ENCODE measurements around the gene B3GALT5.

B3GALT5 gene

DNA sequence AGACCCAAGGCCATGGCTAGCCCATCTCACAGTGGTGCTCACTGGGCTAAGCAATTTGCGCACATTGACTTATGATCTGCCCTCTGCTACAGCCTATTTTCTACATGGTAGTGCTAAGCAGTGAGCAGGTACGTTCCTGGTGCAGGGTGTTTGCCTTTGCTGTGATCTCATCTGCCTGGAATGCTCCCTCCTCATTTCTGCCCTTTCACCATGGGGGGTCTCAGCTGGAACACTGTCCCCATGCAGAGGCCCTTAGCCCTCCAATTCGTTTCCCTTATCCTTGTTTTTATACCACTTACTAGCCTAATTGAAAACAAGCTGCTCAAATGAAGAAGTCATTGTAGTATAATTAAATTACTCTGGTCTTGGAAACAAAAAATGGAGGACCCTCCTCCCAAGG, 2.0 kb upstream of the B3GALT5 start:
- no peak for DNase-seq

DNA sequence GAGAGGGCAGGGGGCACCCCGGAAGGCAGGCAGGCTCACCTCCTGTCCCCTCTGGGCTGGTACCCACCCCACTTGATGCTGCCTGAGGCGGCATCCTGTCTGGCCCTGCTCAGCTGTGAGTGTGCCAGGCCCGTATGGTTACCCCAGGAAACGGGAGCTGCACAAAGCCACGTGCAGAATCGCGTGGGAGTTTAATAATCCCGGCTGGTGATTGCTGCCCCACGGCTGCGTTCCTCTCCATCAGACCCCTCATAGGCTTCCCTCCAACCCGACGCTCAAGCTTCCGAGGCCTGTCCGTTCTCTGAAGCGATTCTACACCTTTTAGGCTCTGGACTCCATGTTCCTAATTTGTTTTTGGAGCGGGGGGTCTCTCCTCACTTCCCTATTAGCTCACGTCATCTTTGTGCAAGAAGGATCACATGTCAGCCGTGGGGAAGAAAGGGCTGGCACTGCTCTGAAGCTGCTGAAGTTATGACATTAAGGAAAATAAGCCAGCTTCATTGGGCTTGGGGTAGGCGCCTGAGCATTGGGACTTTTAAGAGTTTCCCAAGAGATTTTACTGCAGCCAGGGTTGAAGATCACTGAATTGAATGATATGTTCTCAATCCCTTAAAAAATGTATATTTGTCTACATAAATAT, 1.1 kb upstream of the B3GALT5 start:
- DNase-seq: no peak

DNA sequence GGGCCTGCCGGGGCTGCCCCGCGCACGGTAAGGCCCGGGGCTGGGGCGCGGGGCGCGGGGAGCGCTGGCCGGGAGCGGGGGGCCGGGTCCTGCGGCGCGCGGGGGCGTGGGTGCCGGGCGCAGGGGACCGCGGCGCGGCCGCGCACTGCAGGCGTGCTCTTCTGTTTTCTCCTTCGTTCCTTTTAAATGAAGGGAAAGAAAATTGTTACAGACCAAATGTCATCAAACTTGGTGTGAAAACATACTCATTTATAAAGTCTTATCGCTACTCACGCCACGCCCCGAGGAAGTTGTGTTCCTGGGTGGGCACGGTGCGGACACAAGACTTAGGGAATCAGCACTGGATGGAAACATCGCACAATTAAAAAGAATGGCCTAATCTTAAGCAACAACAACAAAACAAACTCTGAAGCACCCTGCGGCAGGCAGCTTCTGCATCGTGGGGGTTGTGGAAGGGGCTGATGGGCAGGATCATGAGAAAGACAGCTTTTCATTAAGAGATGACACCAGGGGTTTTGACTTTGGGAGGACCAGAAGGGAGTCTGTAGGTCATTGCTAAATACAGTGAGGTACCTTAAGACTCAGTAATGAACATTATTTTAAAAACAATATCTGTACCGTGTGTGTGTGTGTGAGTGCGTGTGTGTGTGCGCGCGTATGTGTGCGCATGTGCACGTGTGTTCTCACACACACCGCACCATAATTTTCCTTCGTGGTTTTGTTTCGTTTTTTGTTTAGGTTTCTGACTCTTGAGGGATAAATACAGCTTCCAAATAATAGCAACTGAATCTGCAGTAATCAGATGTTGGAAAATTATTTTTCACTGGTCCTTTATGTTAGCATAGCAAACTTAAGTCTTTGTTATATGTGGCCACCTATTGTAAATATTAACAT, 548 bp downstream of the B3GALT5 start:
- no peak for DNase-seq

DNA sequence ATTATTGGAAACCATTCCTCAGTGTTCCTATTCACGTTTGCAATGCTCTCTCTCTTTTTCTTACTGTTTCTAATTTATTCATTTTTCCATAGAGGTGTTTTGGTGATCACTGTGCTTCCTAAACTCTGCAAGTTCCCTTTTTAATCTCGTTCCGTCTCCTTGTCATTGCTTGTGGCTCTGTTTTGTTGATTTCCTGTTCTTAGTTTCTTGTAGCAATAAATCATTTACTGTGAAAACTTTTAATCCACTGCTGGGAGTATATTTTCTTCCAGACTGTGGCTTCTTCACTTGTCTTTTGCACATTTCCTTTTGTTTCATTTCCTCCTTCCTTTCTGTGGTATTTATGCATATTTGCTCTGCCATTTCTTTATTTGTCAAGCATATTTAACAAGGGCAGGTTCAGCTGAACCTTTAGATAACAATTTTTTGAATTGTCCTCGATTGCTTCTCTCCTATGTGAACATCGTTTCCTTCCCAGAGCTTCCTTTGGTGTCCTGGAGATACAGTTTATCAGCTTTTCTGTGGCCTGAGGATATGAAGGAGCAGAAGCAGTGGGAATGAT, 3.6 kb downstream of the B3GALT5 start:
- no peak for DNase-seq

DNA sequence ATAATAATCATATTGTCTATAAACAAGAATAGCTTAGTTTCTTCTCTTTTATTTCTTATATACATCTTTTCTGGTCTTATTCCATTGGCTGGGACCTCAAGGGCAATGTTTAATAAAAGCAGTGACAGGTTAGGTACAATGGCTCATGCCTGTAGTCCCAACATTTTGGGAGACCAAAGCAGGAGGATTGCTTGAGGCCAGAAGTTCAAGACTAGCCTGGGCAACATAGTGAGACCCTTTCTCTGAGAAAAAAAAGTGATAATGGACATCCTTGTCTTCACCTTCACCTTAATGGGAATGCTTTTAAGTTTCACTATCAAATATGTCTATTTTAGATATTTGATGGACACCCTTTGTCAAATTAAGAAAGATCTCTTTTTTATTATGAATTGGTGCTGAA, 8.1 kb downstream of the B3GALT5 start:
- DNase-seq: no peak

DNA sequence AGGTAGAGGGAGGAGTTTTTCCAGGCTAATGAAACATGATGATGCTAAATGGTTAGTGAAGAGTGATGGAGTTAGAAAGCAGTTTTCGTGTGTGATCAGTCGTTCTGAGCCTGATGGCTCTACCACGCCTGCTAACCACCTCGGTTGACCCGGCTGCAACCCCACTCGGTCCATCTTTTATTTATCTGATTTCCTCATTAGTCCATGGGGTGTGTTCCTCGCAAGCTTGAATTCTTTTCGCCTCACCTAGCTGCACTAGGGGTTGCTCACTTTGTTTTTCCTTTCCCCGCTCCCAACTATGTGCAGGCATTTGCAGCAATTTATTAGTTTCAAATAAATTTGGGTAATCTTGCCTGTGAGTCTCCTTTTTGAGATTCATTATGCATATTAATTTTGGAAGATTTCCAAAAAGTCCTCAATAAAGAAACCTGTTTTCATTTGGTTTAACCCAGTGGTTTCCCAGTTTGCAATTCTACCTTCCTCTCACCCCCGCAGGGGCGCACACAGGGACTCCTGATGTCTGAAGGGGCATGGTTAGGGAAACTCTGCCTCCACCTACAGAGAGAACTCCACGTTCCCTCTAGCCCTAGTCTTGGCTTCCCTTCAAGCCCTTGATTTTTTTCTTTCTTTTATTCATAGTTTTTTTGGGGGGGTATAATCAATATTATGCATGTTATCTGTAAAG, 12.6 kb downstream of the B3GALT5 start:
- DNase-seq: no peak

DNA sequence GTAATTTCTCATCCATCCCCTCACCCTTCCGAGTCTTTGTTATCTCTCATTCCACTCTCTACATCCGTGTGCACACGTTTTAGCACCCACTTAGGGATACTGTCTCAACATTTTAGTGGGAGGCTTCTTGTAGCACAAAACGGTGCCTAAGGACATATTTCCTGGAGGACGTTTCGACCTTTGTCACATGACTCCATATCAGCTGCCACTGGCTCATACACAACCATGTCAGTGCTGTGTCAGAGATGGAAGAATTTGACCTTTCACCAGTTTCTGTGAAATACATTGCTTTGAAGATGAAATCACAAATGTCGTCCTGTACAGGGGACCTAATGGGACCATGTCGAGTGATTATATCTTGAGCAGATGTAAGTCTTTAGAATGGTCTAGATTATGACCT, 15.6 kb downstream of the B3GALT5 start:
- no peak for DNase-seq

DNA sequence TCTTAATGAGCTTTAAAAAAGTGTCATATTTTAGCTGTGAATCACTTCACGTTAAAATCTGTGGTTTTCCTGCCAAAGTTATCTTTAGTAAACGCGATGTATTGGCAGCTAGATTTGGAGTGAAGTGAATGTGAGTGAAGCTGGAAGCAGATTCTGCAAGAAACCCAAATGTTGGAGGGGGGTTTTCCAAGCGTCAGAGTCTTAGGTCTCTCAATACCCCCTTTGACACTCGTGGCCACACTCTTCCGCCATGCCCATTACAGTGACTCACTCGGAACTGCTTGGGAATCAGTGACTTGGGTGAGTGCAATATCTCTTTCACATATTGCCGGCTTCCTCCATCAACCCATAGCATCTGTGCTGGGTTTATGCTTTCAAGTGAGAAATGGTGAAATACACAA, 17.5 kb downstream of the B3GALT5 start:
- no peak for DNase-seq

DNA sequence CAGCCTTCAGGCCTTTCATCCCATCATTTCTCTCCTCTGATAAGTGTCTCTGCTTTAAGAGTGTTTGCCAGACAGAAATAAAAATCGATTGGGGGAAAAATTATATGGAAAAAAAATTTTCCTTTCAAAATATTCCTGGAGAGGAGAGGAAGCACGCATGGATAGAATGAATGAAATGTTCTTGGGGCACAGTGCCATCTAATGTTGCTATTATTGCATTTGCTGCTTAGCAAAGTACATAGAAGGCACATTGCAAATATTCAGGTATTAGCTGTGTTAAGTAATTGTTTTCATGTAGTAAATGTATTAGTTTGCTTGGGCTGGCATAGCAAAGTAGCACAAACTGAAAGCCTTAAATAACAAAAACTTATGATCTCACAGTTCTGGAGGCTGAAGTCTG, 18.1 kb downstream of the B3GALT5 start:
- no peak for DNase-seq

DNA sequence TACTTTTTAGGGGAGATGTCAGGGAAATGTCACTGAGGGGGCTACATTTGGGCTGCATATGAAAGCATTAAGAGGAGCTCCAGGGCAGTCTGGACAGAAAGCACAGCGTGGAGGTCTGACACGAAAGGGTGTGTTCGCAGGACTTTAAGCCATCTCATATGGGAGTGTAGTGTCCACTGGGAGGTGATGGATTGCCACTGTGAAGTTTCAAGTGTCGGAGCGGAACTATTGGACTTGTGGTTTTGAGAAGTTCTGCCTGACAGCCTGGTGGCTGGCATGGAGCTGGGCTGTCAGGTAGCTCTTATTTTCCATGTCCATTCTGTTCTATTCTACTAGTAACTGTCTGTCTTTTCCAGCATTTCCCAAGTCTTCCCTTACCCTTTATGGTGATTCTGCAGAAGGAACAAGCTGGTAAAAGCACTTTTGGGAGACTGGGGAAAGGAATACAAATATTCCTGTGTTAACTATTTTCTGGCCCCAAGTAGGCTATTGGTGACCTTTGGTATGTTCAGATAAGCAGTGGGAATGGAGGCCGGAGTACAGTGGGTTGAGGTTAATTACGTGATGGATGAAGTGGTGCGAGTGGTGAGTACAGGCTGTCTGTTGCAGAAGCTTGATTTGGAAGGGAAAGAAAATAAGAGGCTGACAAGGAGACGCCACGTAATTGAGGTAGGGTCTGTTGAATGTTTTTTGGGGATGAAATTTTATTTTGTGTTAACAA, 19.3 kb downstream of the B3GALT5 start:
- DNase-seq: no peak

DNA sequence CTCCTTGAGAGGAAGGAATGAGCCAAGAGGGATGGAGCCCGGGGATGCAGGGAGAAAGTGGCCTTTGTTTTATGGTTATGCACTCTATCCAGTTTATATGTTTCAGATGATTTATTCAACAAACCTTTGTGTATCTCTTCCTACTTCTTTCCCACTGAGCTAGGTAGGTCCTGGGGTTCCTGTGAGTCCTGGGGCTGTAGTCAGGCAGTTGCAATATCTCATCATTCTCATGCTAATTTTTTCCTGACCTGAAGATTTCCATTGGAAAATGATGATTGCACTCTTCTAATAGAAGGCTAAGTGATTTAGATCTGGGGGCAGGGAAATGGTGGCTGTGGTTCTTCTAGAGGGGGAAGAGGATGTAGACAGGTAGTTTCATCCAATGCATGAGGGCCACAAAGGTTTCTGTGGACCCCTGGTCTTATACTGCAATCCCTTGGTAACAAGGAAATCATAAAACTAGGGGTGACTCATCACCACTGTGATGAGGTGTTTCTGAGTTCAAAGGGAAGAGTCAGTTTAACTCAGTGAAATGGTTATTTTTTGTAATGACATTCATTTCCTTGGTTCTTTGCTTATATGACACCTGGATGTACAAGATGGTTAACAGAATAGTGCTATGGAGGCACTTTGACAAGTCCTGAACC, 20.2 kb downstream of the B3GALT5 start:
- no peak for DNase-seq

DNA sequence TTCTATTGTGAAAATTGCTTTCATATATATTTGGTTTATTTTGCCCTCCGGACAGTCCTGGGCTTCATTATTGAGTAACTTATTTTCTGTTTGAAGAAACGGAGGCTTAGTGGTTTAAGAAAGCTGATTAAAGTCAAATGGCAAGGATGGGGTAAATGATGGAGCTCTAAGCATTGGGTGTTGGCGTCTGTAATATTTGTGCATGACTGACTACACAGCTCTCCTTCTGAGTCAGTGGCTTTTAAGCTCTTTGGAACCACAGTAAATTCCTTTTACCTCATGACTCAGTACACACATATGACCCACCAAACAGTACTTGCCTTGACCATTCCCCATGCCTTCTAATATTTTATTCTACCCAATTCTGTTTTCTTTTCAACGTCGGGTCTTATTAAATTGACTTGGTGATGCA, 21.0 kb downstream of the B3GALT5 start:
- DNase-seq: no peak

DNA sequence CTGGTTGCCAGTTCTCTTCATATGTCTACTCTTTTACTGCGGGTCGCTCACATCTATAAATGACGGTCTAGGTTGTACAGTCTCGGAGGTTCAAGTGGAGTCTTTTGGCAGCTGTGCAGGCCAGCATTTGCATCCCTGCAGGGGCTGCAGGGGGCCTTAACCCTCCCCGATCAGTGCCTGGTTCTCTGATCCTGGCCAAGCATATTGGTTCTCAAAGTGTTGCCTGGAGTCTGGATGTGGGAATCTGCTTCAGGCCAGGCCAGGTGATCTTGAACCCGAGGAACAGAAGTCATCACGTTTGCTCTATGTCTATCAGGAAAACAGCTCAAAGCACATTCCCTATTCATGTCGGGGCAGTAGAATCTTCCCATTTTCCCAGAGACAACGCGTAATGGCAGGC, 21.8 kb downstream of the B3GALT5 start:
- DNase-seq: no peak

DNA sequence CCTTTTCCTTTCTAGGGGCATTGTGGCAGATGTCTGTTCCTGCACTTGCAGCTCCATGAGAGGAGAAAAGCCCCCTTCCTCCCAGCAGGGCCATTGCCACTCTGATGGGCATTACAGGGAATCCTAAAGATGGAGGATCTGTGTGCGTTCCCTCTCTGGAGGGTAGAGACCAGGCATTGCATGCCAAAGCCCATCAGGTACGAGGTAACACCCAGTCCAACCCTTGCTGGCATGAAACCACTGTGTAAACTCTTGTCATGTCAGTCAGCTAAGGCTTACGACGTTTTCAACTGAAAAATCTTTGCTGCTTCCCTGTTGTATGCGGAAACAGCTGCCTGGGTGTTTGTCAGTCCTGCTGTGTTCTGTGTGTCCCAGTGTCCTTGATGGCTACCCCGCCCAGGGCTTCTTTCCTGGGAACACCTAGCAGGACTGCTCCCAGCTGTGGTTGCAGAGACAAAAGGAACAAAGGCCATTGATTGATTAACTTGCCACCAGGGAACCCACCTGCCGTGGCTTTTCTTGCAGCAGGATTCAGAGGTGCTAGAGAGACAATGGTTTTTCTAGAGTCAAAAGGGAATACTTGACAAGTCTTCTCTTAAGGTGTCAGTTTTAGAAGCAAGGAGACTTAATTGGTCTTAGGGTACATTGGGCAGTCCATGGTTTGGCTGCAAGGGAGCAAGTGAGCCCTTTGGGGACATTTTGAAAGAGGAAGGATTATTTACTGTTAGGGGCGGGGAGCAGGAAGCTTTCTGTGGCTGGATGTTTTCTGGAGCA, 24.6 kb downstream of the B3GALT5 start:
- DNase-seq: no peak

DNA sequence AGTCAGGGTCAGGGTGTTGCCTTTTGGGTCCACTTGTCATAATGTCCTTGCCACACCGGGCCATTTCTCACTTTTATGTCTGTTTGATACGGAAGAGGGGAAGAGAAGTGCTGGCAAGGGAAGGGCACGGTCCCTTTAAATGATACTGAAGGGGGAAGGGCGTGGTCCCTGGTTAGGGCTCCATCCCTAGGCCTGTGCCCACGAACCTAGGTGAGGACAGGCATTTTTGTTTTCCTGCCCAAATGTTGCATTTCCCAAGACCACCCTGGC, 25.2 kb downstream of the B3GALT5 start:
- DNase-seq: no peak

DNA sequence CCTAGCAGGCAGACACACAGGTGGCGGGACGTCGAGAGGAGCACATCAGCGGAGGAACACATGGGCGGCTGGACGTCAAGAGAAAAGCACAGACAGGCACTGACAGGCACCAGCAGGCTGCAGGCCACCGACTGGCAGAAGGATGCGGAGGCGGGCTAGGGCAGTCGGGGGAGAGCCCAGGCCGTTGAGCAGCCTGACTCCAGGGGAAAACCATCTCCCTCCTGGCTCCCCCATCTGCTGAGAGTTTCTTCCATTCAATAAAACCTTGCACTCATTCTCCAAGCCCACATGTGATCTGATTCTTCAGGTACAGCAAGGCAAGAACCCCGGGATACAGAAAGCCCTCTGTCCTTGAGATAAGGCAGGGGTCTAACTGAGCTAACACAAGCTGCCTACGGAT, 25.5 kb downstream of the B3GALT5 start:
- DNase-seq: no peak

DNA sequence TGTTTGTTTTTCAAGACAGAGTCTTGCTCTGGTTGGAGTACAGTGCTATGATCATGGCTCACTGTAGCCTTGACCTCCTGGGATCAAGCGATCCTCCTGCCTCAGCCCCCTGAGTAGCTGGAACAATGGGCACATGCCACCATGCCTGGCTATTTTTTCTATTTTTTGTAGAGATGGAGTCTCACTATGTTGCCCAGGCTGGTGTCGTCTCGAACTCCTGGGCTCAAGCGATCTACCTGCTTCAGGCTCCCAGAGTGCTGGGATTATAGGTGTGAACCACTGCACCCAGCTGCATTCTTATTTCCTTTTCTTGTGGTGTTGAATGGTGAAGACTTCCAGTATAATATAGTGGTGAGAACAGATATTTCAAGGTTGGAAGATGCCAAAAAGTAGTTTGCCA, 28.0 kb downstream of the B3GALT5 start:
- no peak for DNase-seq

DNA sequence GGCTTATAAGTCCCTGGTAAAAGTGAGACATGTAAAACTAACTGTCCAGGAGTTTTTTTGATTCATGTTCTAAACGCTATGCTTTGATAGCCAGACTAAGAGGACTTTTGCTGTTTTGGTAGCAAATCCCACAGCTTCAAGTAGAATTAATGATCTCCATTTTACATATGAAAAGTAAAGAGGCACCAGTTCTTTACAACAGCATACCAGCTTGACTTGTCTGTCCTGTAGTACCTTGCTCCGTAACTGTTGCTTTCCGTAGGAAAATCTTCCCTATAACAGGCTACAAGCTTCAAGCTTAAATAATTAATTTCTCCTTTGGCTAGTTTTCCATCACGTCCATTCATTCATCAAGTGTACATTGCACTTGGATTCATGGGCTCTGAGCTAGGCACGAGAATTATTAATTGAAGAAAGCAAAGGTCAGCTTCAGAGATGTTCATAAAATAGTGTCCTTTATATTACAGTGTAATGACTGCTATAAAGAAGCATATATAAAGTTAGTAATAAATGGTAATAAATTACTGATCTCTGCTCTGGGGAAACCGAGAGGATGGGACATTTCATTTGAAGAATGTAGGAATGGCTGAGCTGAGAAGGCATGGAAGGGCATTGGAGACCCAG, 29.2 kb downstream of the B3GALT5 start:
- no peak for DNase-seq

DNA sequence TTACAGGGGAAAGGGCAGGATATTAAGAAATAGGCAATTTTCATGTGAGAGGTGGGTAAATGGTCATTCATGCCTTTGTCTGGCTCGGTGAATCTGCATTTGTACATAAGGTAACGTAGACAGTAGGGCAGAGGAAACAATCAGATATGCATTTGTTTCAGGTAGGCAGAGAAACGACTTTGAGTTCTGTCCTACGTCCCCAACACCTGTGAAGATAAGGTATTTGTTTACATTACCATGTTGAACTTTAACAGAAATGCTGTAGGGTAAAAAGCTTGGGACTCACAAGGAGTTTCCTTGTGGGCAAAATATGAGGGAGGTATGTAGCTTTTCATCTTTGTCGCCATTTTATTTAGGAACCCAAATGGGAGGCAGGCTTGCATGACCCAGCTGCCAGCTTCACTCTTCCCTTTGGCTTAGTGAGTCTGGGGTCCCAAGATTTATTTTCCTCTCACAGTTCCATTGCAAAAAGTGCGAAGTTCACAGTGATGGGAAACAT, 31.4 kb downstream of the B3GALT5 start:
- DNase-seq: no peak

DNA sequence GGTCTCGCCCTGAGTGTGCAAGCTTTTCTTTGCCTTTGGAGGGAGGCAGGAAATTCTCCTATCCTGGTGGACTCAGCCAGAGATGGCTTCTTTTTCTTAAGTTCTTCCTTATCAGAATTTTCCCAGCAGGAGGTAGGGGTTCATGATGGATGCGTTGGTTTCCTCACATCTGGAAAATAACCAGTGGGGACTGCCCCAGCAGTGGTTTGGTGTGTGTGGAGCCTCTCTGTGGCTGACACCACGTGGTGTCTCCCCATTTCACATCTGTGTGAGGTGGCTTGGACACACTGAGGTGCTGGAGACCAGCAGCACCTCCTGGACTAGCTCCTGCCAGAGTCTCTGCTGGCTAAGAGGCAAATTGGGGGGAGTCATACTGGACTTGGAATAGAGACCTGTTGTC, 32.6 kb downstream of the B3GALT5 start:
- DNase-seq: no peak

DNA sequence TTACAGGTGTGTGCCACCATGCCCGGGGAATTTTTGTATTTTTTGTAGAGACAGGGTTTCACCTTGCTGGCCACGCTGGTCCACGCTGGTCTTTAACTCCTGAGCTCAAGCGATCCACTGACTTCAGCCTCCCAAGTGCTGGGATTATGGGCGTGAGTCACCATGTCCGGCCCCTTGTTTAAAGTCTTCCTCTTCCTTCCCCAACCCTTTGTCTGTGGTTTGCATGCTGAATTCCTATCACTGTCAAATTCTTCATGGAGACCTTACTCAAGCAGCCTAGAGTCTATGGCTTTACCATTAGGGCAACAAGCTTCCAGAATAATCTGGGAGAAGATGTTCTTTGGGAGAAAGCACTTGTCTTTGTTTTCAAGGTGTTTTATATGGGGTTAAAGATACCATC, 34.7 kb downstream of the B3GALT5 start:
- DNase-seq: no peak
